Measurements from ENCODE around the gene FOXI1.

DNA sequence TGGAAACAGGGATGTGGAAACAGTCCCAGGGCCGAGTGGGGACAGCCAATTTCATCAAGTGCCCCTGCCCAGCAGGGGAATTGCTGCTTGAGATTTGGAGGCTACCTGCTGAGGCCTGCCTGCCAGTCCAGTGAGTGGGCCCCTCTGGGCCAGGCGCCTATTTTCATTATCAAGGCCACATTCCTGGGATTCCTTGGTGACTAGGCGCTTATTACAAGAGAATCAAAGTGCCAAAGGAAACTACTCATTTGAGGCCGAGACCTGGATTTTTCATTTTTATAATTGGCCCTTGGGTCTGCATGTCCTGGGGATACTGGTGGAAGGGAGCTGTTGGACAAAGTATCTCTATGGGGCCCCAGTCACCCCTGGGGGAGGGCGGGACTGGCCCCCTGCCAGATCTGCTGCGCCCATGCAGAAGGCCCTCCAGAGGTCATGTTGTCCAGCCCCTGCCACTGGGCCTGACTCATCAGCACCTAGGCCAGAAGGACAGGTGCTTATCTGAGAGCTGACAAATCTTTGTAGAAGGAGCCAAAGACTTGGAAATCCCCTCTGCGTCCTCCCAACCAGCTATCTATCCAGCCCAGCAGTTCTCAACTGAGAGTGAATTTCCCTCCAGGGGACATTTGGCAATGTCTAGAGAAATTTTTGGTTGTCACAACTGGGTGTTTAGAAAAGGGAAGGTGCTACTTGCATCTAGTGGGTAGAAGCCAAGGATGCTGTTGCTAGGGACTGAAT is 45.6 kb downstream of the FOXI1 start:
- TF ChIP-seq, protein P1, sequence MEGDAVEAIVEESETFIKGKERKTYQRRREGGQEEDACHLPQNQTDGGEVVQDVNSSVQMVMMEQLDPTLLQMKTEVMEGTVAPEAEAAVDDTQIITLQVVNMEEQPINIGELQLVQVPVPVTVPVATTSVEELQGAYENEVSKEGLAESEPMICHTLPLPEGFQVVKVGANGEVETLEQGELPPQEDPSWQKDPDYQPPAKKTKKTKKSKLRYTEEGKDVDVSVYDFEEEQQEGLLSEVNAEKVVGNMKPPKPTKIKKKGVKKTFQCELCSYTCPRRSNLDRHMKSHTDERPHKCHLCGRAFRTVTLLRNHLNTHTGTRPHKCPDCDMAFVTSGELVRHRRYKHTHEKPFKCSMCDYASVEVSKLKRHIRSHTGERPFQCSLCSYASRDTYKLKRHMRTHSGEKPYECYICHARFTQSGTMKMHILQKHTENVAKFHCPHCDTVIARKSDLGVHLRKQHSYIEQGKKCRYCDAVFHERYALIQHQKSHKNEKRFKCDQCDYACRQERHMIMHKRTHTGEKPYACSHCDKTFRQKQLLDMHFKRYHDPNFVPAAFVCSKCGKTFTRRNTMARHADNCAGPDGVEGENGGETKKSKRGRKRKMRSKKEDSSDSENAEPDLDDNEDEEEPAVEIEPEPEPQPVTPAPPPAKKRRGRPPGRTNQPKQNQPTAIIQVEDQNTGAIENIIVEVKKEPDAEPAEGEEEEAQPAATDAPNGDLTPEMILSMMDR (IDR thresholded peaks at IDR 0.05), result no peak
- no peak for TF ChIP-seq POLR2A (IDR thresholded peaks at IDR 0.05)

All from body of pancreas (tissue), 4 donors.